Stimulated activated CD8-positive, alpha-beta memory T cell treated with anti-CD3 and anti-CD28 coated beads, Interleukin-15, amount 100 ng/mL, for 4 hours (primary cell): ENCODE results near the gene PSME3IP1.

ENCODE experiments used
- DNase-seq, 2 donors: peaks; one replicate each; pipeline ENCODE4 v3.0.0-alpha.2; 2020; ENCODE audit warnings: low read depth in 2 of 2

PSME3IP1 gene

DNA sequence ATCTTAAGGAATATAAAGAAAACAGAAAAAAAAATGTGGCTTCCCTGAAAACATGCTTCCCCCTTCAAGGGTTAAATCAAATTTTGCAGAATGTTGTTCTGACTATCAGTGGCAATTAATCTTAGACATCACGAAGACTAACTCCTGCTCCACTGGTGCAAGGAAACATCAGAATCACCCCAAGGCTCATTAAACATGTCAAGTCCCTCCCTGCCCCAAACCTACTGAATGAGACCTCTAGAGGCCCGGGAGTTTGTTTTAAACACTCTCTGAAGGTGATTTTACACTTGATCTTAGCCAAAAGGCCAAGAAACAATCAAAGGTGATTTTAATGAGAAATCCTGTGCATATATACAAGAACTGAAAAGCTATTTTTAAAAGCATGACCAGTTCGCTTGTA is 18.3 kb downstream of the PSME3IP1 start:
- DNase-seq, result no peak

GRCh38 chr16:57166951-57167350 is 18.9 kb downstream of the PSME3IP1 start:
- DNase-seq, result no peak

DNA sequence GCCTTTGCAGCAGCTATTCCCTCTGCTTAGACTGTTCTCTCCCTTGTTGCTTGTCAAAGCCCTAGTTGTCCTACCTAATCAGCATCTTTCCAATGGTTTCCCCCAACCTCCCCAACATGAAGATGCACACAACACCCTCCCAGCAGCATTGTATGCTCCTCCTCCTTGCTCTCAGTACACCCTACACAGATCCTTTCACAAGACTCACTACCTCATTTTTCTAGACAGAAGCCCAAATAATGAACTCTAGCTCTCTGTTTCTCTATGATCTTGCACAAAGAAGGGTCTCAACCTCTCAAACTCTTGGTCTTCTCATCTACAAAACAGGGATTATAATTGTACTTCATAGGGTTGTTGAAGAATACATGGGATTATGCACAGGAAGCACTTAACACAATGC is 19.4 kb downstream of the PSME3IP1 start:
- DNase-seq, result no peak

- no peak for DNase-seq
Observed at GRCh38 chr16:57165938-57166337, 19.9 kb downstream of the PSME3IP1 start.

- no peak for DNase-seq
Observed at GRCh38 chr16:57165483-57165882, 20.4 kb downstream of the PSME3IP1 start.

- DNase-seq, result no peak
Observed at GRCh38 chr16:57163842-57164241, 22.0 kb downstream of the PSME3IP1 start.

- DNase-seq, result no peak
Observed at GRCh38 chr16:57159447-57159846, 26.4 kb downstream of the PSME3IP1 start.

GRCh38 chr16:57157533-57157932 is 28.3 kb downstream of the PSME3IP1 start:
- no peak for DNase-seq

DNA sequence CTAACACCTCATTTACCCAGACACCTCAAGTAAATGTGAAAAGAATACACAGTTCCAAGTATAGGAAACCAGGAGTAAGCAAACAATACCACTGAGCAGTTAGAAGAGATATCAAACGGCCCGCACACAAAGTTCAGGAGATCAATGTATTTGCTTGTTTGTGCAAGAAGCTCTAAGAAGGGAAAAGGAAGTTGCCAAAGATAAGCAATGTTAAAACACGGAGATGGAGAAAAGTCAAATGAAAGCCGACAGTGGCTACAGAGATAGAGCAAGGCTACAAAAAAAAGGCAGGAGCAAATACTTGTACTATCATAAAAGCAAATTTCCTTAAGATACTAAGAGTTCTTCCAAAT is 29.5 kb downstream of the PSME3IP1 start:
- no peak for DNase-seq

GRCh38 chr16:57155702-57156350 is 30.0 kb downstream of the PSME3IP1 start:
- DNase-seq, result no peak

DNA sequence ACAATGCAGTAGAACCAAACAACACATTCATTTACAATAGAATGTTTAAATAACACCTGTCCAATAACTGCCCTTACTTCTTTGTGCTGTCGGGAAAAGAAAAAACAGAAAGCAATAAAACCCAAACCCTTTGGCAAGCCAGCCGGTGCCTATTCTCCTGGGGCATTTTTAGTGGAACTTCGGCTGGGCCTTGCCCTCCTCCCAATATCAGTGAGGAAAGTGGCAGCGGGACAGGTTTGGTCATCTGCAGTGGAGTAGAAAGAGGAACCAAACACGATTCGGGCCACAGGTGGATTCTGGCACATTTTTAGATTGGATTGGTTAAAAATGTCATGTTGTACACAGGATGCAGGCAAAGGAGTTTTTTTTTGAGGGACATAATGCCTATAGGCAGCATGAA is 32.0 kb downstream of the PSME3IP1 start:
- no peak for DNase-seq

- DNase-seq, result no peak
Observed at GRCh38 chr16:57152096-57153093, 33.4 kb downstream of the PSME3IP1 start.

GRCh38 chr16:57151369-57151768 is 34.5 kb downstream of the PSME3IP1 start:
- no peak for DNase-seq

DNA sequence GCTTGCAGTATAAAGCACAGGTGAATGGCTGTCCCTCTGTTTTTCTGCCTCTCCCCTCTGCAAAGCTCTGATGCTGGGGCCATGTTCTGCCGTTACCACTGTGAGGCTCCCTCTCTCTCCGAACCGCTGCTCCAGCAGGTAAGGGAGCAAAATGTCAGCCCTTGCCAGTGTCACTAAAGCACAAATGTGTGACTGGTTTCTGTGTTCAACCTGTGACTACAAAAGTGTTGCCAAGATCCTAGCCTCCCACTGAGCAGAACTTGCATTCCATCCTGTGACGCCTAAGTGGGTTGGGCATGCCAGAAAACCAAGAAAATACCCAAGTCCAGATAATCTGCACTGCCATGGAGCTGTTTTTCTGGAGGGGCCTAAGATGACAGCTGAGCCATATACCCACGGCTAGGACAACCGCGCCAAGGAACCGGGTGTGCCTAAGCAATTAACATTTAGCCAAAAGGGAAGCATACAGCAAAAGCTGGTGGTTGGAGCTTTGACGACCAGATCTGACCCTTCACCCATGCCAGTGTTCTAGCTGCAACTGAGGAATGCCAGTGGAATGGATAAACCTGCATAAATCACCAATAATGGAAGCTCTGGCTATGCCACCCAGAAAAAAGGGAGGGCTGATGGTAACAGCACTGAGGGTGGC is 35.0 kb downstream of the PSME3IP1 start:
- no peak for DNase-seq

DNA sequence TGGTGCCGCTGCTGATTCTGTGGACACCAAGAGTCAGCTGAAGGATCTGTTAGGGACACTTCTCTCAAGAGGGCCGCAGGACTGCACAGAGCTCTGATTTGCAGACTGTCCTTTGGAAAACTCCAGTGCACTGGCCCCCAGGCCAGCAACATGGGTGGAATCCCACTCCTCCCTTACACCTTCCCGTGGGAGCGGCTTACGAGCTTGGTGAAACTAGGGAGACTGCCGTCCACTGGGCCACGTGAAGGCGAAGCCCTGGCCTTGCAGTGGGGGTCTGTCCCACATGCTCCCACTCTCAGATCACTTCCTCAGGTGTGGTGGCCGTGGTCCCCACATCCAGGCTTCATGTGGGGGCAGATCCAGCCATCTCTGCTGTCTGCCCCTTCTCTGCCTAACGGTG is 36.4 kb downstream of the PSME3IP1 start:
- DNase-seq, result no peak

DNA sequence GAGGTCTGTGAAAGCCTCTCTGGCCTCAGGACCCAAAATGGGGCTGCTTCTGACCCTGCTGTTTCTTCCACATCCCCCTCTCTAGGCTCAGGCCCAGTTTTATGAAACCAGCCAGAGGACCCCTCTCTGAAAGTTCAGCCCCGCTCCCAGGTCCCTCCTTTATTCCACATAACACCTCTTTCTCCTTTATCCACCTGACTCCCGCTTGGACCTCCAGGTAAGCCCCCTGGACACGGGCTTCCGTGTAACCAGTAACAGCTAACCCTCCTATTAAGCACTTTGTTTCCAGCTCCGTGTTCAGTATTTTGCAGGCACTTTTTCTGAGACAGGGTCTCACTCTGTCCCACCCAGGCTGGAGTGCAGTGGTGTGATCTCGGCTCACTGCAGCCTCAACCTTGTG is 37.4 kb downstream of the PSME3IP1 start:
- DNase-seq, result no peak

- no peak for DNase-seq
Observed at GRCh38 chr16:57147381-57148221, 38.2 kb downstream of the PSME3IP1 start.

DNA sequence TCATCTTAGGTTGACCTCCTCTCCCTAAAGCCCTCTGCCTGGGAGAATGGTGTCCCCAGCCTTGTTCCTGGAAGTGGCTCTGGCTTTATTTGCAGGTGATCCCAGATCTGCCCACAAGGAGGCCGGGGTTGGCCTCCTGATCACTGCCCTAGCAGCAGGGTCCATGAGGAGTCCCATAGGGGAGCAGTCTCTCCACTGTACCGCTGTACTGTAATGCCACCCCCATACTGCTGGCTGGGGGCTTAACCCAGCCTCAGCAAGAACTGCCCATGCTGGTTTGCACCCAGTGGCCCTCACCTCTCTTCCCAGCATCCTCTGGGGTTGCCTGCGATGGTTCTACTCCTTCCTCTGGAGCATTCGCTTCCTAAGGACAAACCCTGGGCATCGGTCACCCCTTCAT is 39.1 kb downstream of the PSME3IP1 start:
- DNase-seq, result no peak

DNA sequence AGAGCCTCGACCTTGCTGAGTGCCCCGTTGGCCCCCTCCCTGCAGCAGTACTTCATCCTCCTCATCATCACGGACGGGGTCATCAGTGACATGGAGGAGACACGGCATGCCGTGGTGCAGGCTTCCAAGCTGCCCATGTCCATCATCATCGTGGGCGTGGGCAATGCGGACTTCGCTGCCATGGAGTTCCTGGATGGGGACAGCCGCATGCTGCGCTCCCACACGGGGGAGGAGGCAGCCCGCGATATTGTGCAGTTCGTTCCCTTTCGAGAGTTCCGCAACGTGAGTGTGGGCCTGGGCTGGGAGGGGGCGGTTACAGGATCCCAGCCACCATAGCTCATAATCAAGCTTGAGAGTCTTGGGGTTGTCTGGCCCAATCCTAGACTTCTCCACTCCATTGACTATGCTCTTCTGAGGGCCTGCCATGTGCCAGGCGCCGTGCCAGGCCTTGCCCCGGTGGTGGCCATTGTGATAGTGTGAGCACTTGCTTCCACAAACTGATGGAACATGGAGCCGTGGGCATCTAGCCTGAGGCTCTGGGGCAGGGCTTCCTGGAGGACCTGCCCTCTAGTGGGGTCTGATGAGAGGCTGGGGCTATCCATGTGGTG is 39.7 kb downstream of the PSME3IP1 start:
- DNase-seq, result no peak

GRCh38 chr16:57145046-57146021 is 40.5 kb downstream of the PSME3IP1 start:
- no peak for DNase-seq
